Measurements from ENCODE around the gene ALDH18A1.

ALDH18A1 gene

DNA sequence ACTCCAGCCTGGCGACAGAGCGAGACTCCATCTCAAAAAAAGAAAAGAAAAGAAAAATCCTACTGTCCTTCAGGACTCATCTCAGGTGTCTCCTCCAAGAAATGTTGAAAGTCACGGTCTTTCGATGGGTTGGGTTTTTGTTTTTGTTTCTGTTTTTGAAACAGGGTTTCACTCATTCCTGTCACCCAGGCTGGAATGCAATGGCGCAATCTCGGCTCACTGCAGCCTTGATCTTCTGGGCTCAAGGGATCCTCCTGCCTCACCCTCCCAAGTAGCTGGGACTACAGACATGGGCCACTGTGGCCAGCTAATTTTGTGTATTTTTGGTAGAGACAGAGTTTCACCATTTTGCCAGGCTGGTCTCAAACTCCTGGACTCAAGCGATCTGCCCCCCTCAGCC lies 92.2 kb downstream of the ALDH18A1 start:
- no peak overlapping the region for H3K9ac ChIP-seq (ENCODE audit: low read length)
- H3K27ac ChIP-seq (ENCODE audit: low read depth, low read length): no peak overlapping the region
- H3K4me1 ChIP-seq (ENCODE audit: control insufficient read depth, insufficient read depth, low read length): peaks cover 5% of the 10 kb centered on the region
- H3K4me3 ChIP-seq (ENCODE audit: low read depth, low read length): no peak overlapping the region
- no peaks in the 10 kb centered on the region for H3K9me3 ChIP-seq (ENCODE audit: control insufficient read depth, insufficient read depth, low read depth, low read length)
- H3K36me3 ChIP-seq (ENCODE audit: control insufficient read depth, insufficient read depth, low read length): no peaks in the 10 kb centered on the region
- H3K27me3 ChIP-seq (ENCODE audit: control insufficient read depth, insufficient read depth, low read length): no peaks in the 10 kb centered on the region

DNA sequence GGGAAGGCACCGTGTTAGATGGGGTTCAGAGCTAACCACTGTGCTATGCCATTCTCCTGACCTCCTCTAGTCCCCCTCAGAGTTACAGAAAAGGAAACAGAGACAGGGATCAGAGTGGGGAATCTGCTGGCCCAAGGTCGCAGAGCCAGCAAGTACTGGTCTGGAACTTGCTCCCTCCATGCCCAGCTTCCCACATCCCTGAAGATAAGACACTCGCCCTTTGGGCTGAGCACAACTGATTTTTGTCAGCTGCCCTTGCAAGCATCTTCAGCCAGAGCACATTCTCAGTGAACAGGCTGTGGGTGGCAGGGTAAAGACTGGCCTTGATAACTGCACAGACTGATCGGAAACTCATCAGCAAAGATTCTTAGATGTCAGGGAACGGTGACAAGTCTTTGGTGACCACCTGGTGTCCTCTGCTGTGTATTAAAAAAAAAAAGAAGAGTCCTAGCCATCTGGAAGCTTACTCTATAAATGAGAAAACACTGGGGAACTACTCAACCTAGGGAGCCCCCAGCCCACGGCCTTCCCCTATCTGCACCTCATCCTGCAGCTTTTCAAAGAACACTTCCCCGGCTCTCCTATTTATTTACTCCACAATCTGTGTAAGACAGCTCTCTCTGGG lies 94.1 kb downstream of the ALDH18A1 start:
- Histone ChIP-seq H3K36me3 (ENCODE audit: control insufficient read depth, insufficient read depth, low read length) (no peaks in the 10 kb centered on the region), H3K4me3 (ENCODE audit: low read depth, low read length) (no peak overlapping the region), H3K9ac (ENCODE audit: low read length) (no peak overlapping the region), H3K9me3 (ENCODE audit: control insufficient read depth, insufficient read depth, low read depth, low read length) (no peaks in the 10 kb centered on the region), H3K27ac (ENCODE audit: low read depth, low read length) (no peak overlapping the region), H3K4me1 (ENCODE audit: control insufficient read depth, insufficient read depth, low read length) (peaks cover 22% of the 10 kb centered on the region), H3K27me3 (ENCODE audit: control insufficient read depth, insufficient read depth, low read length) (no peaks in the 10 kb centered on the region)

DNA sequence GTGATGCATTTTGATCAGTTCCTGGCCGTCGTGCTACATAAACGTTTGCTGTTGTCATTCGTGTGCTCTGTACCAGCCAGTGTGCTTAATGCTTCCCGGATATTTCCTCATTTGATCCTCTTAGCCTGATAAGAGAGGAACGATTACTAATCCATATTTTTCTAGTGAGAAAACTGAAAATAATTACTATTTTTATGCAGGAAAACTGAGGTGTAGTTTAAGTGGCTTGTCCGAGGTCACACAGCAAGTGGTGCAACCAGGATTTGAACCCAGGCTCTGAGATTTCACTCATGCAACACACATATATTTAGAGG lies 94.7 kb downstream of the ALDH18A1 start:
- H3K9ac ChIP-seq (ENCODE audit: low read length): no peak overlapping the region
- H3K4me3 ChIP-seq (ENCODE audit: low read depth, low read length): peak overlapping the region; percentile 71
- no peak overlapping the region for H3K27ac ChIP-seq (ENCODE audit: low read depth, low read length)

DNA sequence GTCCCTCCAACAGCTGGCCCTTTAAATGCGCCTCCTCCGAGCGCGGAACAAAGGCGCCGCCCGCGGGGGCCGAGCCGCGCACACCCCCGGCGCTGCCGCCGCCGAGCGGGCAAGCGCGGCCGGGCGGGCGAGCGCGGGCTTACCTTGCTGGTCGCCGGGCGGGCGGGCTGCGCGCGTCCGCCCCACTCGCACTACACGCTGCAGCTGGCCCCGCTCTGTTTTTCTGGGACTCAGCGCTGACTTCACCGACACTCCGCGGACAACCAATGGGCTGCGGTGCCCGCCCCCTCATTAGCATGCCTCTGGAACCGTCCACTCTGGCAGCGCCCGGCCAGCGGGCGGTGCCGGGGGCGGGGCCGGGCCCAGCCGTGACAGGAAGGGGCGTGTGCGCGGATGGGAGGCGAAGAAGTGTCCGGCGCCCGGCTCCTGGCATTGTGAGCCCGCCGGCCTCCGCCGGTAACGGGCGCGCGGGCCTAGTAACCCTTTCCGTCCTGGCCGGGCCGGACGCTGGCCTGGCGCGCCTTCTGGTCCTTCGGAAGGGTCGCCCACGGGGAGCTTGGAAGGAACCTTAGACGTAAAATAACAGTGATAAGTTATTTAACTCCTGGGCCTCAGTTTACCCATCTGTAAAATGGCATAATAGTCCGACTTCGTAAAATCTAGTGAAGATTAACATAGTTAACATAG lies 95.2 kb downstream of the ALDH18A1 start, which contains the start of gene SORBS1:
TSS of gene SORBS1 (minus strand) at position 195 of the 687 bp plus-strand sequence. CDS start 120,236 bp downstream, outside the sequence.
- Histone ChIP-seq H3K27me3 (ENCODE audit: control insufficient read depth, insufficient read depth, low read length) (no peaks in the 10 kb centered on the region), H3K27ac (ENCODE audit: low read depth, low read length) (no peak within 1 kb of the TSS), H3K9ac (ENCODE audit: low read length) (peak within 1 kb of the TSS; percentile 75)

More for the DNA sequence above, 94.7 kb downstream of the ALDH18A1 start:
- Histone ChIP-seq H3K9me3 (ENCODE audit: control insufficient read depth, insufficient read depth, low read depth, low read length) (no peaks in the 10 kb centered on the region), H3K36me3 (ENCODE audit: control insufficient read depth, insufficient read depth, low read length) (no peaks in the 10 kb centered on the region), H3K27me3 (ENCODE audit: control insufficient read depth, insufficient read depth, low read length) (no peaks in the 10 kb centered on the region), H3K4me1 (ENCODE audit: control insufficient read depth, insufficient read depth, low read length) (peaks cover 29% of the 10 kb centered on the region)

DNA sequence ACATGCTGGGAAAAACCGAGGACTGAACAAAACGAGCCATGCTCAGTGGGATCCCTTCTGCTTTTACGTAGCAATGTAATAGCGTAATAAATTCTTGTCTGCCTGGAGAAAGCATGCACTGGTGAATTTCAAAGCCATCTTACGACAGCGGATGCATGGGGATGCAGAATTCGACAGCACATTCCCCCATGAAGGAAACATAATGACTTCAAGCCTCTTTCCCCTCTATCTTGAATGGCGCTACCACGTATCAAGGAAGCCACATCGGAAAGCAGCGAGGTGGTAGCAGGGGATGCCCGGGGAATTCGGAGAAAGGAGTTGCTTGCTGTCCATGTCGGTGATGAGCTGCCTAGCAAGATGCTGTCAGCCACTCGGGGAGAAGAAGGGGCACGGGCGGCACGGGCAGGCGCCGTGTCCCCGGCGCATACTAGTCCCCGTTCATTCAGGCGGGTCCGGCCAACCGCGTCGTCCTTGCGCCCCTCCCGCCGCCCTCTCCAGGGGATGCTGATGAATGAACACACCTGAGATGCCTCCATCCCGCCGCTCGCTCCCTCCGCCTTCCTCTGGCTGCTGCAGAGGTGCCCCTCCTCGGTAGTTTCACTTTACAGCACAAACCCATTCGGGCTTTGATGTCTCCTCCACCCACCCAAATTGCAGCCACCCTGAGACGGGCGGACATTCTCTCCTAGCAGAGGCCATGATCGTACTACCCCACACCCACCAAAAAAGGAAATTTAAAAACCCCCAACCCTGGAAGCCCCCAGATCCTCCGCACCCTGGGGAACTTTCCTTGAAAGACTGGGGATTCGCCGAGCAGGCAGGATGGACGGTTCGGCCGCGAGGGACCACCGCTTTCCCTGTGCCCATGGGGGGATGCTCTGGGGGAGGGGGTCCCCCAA lies 96.0 kb downstream of the ALDH18A1 start:
- Histone ChIP-seq H3K36me3 (ENCODE audit: control insufficient read depth, insufficient read depth, low read length) (no peaks in the 10 kb centered on the region), H3K9me3 (ENCODE audit: control insufficient read depth, insufficient read depth, low read depth, low read length) (no peaks in the 10 kb centered on the region), H3K9ac (ENCODE audit: low read length) (peak overlapping the region; percentile 75), H3K27me3 (ENCODE audit: control insufficient read depth, insufficient read depth, low read length) (no peaks in the 10 kb centered on the region), H3K4me1 (ENCODE audit: control insufficient read depth, insufficient read depth, low read length) (peaks cover 33% of the 10 kb centered on the region), H3K4me3 (ENCODE audit: low read depth, low read length) (peak overlapping the region; percentile 71), H3K27ac (ENCODE audit: low read depth, low read length) (no peak overlapping the region)

More for the DNA sequence above, 95.2 kb downstream of the ALDH18A1 start, which contains the start of gene SORBS1:
- Histone ChIP-seq H3K4me3 (ENCODE audit: low read depth, low read length) (peak within 1 kb of the TSS; percentile 71), H3K9me3 (ENCODE audit: control insufficient read depth, insufficient read depth, low read depth, low read length) (no peaks in the 10 kb centered on the region), H3K4me1 (ENCODE audit: control insufficient read depth, insufficient read depth, low read length) (peaks cover 29% of the 10 kb centered on the region), H3K36me3 (ENCODE audit: control insufficient read depth, insufficient read depth, low read length) (no peaks in the 10 kb centered on the region)

- Histone ChIP-seq H3K27me3 (ENCODE audit: control insufficient read depth, insufficient read depth, low read length) (no peaks in the 10 kb centered on the region), H3K9ac (ENCODE audit: low read length) (peak overlapping the region; percentile 75), H3K36me3 (ENCODE audit: control insufficient read depth, insufficient read depth, low read length) (no peaks in the 10 kb centered on the region), H3K4me3 (ENCODE audit: low read depth, low read length) (peak overlapping the region; percentile 71), H3K9me3 (ENCODE audit: control insufficient read depth, insufficient read depth, low read depth, low read length) (no peaks in the 10 kb centered on the region), H3K27ac (ENCODE audit: low read depth, low read length) (no peak overlapping the region), H3K4me1 (ENCODE audit: control insufficient read depth, insufficient read depth, low read length) (peaks cover 38% of the 10 kb centered on the region)
These were observed 96.6 kb downstream of the ALDH18A1 start for GRCh38 chr10:95559896-95560277.

GRCh38 chr10:95559471-95559870 lies 97.0 kb downstream of the ALDH18A1 start:
- H3K9me3 ChIP-seq (ENCODE audit: control insufficient read depth, insufficient read depth, low read depth, low read length): no peaks in the 10 kb centered on the region
- H3K4me3 ChIP-seq (ENCODE audit: low read depth, low read length): peak overlapping the region; percentile 71
- no peak overlapping the region for H3K9ac ChIP-seq (ENCODE audit: low read length)
- H3K36me3 ChIP-seq (ENCODE audit: control insufficient read depth, insufficient read depth, low read length): no peaks in the 10 kb centered on the region
- no peak overlapping the region for H3K27ac ChIP-seq (ENCODE audit: low read depth, low read length)
- peaks cover 38% of the 10 kb centered on the region for H3K4me1 ChIP-seq (ENCODE audit: control insufficient read depth, insufficient read depth, low read length)
- no peaks in the 10 kb centered on the region for H3K27me3 ChIP-seq (ENCODE audit: control insufficient read depth, insufficient read depth, low read length)

DNA sequence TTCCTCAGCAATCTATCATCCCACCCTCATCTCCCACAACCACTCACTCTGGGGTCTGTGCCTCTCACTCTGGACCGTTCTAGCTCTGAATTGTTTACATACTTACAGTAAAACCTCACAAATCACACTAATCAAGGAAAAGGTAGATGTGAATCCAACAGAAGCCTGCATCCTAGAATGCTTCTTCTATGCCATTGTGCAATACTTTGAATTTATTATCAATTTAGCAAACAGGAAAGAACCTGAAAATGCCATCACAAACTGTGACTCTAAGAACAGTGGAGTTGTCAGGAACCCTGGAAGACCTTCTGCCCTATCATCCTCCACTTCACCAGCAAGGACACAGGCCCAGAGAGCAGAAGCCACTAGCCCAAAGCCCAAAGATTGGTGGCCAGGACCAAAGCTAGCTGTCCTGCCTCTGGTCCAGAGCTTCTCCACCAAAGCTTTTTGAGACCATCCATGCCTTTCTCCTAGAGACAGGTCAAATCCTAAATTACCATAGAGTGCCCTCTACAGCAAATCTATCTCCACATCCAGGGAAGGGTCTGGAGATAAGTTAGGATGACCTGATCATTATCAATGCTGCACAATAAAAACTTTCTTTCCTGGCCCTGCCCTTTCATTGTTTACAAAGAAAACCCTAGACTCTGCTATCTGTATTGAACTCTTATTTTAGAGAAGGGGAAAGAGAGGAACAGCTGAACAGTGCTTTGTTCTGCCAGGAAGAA lies 97.8 kb downstream of the ALDH18A1 start:
- Histone ChIP-seq H3K27me3 (ENCODE audit: control insufficient read depth, insufficient read depth, low read length) (no peaks in the 10 kb centered on the region), H3K9ac (ENCODE audit: low read length) (no peak overlapping the region), H3K27ac (ENCODE audit: low read depth, low read length) (no peak overlapping the region), H3K4me3 (ENCODE audit: low read depth, low read length) (peak overlapping the region; percentile 71), H3K4me1 (ENCODE audit: control insufficient read depth, insufficient read depth, low read length) (peaks cover 38% of the 10 kb centered on the region), H3K9me3 (ENCODE audit: control insufficient read depth, insufficient read depth, low read depth, low read length) (no peaks in the 10 kb centered on the region), H3K36me3 (ENCODE audit: control insufficient read depth, insufficient read depth, low read length) (no peaks in the 10 kb centered on the region)

DNA sequence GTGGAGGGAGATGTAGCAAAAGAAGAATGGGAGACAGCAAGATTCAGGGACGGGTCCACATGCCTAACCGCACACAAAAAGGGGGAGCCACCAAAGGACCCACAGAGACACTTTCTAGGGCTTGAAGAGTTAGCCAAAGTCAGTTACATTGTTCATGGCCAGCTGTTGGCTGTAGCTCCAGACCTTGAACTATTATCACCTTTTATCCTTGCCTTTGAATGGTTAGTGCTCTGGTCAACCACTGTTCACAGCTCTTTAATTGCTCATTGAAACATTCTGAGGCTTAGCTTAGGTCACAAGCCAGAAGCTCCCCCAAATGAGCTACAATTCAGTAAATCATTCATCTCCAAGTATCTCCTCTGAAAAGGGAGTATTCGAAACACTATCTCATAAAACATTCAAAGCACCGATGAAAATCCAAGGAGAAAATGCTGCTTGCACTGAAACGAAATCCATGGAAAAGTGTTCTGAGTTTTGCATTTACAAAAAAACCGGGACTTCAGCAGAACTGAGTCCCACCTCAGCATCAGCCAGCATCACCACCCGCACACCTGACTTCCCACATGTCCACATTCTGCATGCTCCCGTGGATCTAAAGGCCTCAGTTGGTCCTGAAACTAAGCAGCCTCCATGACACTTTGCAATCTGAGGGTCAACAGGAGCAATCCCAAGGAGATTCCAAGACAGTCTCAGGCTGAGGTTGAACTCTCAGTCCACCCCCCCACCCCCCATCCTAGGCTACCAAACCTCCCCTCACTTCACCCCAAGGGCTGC lies 99.3 kb downstream of the ALDH18A1 start:
- Histone ChIP-seq H3K4me1 (ENCODE audit: control insufficient read depth, insufficient read depth, low read length) (peaks cover 45% of the 10 kb centered on the region), H3K9ac (ENCODE audit: low read length) (no peak overlapping the region), H3K9me3 (ENCODE audit: control insufficient read depth, insufficient read depth, low read depth, low read length) (no peaks in the 10 kb centered on the region; the same call in 1 of the 2 replicates), H3K27me3 (ENCODE audit: control insufficient read depth, insufficient read depth, low read length) (no peaks in the 10 kb centered on the region), H3K27ac (ENCODE audit: low read depth, low read length) (no peak overlapping the region), H3K36me3 (ENCODE audit: control insufficient read depth, insufficient read depth, low read length) (no peaks in the 10 kb centered on the region), H3K4me3 (ENCODE audit: low read depth, low read length) (no peak overlapping the region)
